NB4 (cell line): ENCODE data around the gene CENATAC.

Experiments used
- CTCF ChIP-seq: IDR thresholded peaks from one replicate; pipeline ENCODE4 v1.5.1; 2012; ENCODE audit warnings: low read depth, low read length
- POLR2A ChIP-seq: IDR thresholded peaks from 2 replicates; pipeline ENCODE4 v1.6.1; 2011; ENCODE audit warnings: mild to moderate bottlenecking; ENCODE audit not compliant: insufficient read length; ENCODE audit errors: extremely low read depth

GRCh38 chr11:118984825-118985224, 13.1 kb upstream of the CENATAC start:
- TF ChIP-seq POLR2A = no peak
- no peak for TF ChIP-seq CTCF
